ENCODE data around the gene MERTK.

DNA sequence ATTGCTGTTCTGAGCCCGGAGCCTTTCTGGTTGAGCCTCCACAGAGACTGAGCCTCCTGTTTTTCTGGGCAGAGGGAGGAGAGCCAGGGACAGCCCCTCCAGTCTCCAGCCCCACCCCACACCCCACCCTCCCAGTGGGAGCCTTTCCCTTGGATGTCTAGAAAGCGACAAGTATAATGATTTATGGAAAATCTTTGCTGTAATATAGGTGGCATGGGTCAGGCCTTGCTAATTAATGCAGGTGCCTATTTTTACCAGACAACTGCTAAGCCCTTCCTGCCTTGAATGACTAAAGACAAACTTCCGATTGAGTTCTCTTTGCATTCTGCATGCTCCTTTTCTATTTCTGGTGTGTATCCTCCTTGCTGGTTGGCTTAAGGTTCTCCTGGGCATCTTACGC, 43.1 kb downstream of the MERTK start:
- no peak for TF ChIP-seq SIN3A (IDR thresholded peaks at IDR 0.05; ENCODE audit: borderline replicate concordance, insufficient read depth, low read depth, low read length)
- TF ChIP-seq, protein P1, sequence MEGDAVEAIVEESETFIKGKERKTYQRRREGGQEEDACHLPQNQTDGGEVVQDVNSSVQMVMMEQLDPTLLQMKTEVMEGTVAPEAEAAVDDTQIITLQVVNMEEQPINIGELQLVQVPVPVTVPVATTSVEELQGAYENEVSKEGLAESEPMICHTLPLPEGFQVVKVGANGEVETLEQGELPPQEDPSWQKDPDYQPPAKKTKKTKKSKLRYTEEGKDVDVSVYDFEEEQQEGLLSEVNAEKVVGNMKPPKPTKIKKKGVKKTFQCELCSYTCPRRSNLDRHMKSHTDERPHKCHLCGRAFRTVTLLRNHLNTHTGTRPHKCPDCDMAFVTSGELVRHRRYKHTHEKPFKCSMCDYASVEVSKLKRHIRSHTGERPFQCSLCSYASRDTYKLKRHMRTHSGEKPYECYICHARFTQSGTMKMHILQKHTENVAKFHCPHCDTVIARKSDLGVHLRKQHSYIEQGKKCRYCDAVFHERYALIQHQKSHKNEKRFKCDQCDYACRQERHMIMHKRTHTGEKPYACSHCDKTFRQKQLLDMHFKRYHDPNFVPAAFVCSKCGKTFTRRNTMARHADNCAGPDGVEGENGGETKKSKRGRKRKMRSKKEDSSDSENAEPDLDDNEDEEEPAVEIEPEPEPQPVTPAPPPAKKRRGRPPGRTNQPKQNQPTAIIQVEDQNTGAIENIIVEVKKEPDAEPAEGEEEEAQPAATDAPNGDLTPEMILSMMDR (IDR thresholded peaks at IDR 0.05), result no peak
